GM06990 (cell line): ENCODE measurements around the gene COL6A1.

Source experiments
- DNase-seq: peaks from one replicate; pipeline ENCODE4 v3.0.0-alpha.2; 2011; ENCODE audit not compliant: insufficient read length; ENCODE audit errors: extremely low read depth
- H3K27me3 ChIP-seq: replicated peaks from 2 replicates; pipeline ENCODE4 v1.6.0; 2011; ENCODE audit warnings: low read length; ENCODE audit not compliant: control insufficient read depth, insufficient read depth
- H3K36me3 ChIP-seq: 2 replicates; pipeline ENCODE4 v1.5.1; 2011; ENCODE audit warnings: low read length; ENCODE audit not compliant: control insufficient read depth, insufficient read depth
- H3K4me3 ChIP-seq: replicated peaks from 2 replicates; pipeline ENCODE4 v1.5.1; 2011; ENCODE audit warnings: low read depth, mild to moderate bottlenecking, control low read depth, low read length
- CTCF ChIP-seq: IDR thresholded peaks from 2 replicates; pipeline ENCODE4 v1.5.1; 2011; ENCODE audit warnings: low read length, control low read depth, mild to moderate bottlenecking, inconsistent platforms; ENCODE audit not compliant: insufficient read depth, poor library complexity, severe bottlenecking

Gene COL6A1

GRCh38 chr21:46001821-46002681, 20.5 kb downstream of the COL6A1 start:
- Histone ChIP-seq H3K4me3 (no peak overlapping the region), H3K36me3 (no peaks in the 10 kb centered on the region), H3K27me3 (no peaks in the 10 kb centered on the region)
- TF ChIP-seq CTCF: no peak
- no peak for DNase-seq

DNA sequence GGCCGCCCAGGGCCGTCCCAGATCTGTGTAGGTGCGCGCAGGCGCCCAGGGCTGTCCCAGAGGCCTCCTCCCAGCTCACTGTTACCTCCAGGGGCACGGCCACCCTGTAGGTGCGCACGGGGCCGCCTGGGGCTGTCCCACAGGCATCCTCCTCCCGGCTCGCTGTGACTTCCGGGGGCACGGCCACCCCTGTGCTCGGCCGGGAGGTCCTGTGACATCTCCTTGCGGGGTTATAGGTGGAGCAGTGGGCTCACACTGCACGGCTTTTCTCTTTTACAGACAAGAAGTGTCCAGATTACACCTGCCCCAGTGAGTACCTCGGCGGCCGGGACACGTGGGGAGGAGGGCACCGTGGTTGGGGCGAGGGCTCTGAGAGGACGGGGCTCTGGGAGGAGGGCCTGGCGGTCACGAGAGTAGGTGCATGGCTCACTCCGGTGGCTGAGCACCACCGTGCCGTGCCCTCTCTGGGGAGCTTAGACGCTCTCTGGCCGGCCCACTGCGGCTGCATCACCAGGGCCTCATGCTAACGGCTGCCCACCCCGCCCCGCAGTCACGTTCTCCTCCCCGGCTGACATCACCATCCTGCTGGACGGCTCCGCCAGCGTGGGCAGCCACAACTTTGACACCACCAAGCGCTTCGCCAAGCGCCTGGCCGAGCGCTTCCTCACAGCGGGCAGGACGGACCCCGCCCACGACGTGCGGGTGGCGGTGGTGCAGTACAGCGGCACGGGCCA, 21.4 kb downstream of the COL6A1 start:
- Histone ChIP-seq H3K36me3 (no peaks in the 10 kb centered on the region), H3K4me3 (no peak overlapping the region), H3K27me3 (no peaks in the 10 kb centered on the region)
- no peak for DNase-seq
- no peak for TF ChIP-seq CTCF

DNA sequence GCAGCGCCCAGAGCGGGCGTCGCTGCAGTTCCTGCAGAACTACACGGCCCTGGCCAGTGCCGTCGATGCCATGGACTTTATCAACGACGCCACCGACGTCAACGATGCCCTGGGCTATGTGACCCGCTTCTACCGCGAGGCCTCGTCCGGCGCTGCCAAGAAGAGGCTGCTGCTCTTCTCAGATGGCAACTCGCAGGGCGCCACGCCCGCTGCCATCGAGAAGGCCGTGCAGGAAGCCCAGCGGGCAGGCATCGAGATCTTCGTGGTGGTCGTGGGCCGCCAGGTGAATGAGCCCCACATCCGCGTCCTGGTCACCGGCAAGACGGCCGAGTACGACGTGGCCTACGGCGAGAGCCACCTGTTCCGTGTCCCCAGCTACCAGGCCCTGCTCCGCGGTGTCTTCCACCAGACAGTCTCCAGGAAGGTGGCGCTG, 22.0 kb downstream of the COL6A1 start:
- Histone ChIP-seq H3K27me3 (no peaks in the 10 kb centered on the region), H3K36me3 (no peaks in the 10 kb centered on the region), H3K4me3 (no peak overlapping the region)
- DNase-seq: no peak
- no peak for TF ChIP-seq CTCF

DNA sequence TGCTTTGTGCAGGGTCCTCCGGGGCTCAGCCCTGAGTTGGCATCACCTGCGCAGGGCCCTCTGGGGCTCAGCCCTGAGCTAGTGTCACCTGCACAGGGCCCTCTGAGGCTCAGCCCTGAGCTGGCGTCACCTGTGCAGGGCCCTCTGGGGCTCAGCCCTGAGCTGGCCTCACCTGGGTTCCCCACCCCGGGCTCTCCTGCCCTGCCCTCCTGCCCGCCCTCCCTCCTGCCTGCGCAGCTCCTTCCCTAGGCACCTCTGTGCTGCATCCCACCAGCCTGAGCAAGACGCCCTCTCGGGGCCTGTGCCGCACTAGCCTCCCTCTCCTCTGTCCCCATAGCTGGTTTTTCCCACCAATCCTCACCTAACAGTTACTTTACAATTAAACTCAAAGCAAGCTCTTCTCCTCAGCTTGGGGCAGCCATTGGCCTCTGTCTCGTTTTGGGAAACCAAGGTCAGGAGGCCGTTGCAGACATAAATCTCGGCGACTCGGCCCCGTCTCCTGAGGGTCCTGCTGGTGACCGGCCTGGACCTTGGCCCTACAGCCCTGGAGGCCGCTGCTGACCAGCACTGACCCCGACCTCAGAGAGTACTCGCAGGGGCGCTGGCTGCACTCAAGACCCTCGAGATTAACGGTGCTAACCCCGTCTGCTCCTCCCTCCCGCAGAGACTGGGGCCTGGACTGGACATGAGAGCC, 22.7 kb downstream of the COL6A1 start:
- H3K36me3 ChIP-seq: no peaks in the 10 kb centered on the region

DNA sequence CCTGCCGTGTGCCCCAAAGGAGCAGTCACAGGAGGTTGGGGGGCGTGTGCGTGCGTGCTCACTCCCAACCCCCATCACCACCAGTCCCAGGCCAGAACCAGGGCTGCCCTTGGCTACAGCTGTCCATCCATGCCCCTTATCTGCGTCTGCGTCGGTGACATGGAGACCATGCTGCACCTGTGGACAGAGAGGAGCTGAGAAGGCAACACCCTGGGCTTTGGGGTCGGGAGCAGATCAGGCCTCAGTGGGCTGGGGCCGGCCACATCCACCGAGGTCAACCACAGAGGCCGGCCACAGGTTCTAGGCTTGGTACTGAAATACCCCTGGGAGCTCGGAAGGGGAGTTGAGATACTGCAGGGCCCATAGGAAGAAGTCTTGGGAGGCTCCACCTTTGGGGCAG, 23.5 kb downstream of the COL6A1 start:
- Histone ChIP-seq H3K36me3 (no peaks in the 10 kb centered on the region), H3K27me3 (no peaks in the 10 kb centered on the region), H3K4me3 (no peak overlapping the region)
- no peak for TF ChIP-seq CTCF
- DNase-seq: no peak

More for the DNA sequence above, 22.7 kb downstream of the COL6A1 start:
- Histone ChIP-seq H3K4me3 (no peak overlapping the region), H3K27me3 (no peaks in the 10 kb centered on the region)
- no peak for DNase-seq
- TF ChIP-seq CTCF: no peak
